ENCODE results near the gene ANTXRL. TPM values are rescaled to one million over a fixed set of nuclear protein-coding genes. Genes with fewer than 3 reads are reported as not detected.
"Not testable (repeated sequence)": the region's sequence is repeated elsewhere in the genome, so short reads cannot be mapped to it uniquely, and the experiment has no call there.

Gene ANTXRL
- not detected for total RNA-seq

DNA sequence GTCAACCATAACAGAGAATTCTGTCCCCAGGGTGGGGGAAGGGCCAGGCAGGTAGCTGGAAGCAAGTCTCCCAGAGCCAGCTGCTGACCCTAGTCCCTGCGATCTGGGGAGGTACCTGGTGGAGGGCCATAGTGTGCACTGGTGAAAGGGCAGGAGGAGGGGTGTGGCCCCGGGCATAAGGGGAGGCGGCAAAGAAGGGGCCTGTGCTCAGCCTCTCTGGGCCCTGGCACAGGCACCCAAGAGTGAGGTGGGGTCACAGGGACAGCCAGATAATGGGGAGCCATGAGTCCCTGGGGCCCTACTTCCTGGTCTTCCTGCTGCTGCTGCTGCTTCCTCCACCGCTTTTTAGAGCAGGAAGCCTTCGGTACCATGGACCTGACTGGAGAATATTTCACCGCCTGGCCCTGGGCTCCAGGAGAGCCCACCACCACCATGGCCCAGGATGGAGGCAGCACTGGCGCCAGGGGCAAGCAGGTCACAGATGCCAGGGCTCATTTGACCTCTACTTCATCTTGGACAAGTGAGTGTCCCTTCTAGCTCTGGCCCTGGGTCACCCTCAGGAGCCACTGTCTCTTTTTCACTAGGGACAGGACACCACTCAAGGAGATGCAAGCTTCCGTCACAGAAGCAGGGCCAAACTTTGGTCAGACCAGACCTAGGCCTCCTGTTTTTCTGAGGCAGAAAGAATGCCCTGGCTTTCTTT, at the start of gene ANTXRL:
Gene ANTXRL, plus strand, starts transcription at position 7 of the 703 bp plus-strand sequence. Its CDS starts 266 bp downstream, at position 273.
- Mint-ChIP-seq H3K4me3 (no peak within 1 kb of the TSS), H3K27me3 (ENCODE audit: low read depth) (peaks cover 14% of the 10 kb centered on the region), H3K36me3 (ENCODE audit: low read depth) (no peaks in the 10 kb centered on the region), H3K27ac (no peak within 1 kb of the TSS), H3K4me1 (ENCODE audit: low read depth) (peaks cover 24% of the 10 kb centered on the region), H3K9me3 (ENCODE audit: insufficient read depth) (no peaks in the 10 kb centered on the region)
- ATAC-seq (no peak), DNase-seq (no peak)
- ChIA-PET POLR2A (no interaction called here), CTCF (no interaction called here)

DNA sequence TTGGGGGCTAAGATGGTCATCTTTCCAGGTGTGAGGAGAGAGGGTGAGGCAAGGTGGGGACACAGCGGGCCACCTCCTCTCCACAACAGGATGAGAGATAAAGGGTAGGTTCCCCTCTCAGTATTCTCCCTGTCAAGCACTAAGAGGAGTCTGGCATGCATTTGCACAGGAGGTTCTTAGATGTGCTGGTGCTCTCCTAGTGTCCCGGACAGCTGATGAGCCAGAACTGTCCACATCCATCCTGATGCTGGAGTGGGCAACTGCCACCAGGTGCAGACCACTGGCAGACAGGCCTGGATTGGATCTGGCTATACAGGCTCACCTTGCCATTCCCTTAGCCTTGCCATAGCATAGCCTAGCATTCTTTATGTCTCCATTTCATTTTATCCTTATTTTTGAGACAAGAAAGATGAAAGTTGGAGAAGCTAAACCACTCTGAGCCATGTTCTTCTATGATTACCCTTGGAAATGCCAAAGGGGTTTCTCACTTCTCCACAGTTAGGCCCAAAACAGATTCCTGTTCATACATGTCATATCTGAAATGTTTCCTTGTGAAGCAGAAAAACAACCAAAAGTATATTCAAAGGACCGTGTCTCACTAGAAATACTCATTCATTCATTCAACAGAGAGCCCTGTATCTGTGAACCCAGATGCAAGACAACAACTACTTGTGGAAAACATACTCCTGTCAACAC, 48.8 kb upstream of the ANTXRL start:
- DNase-seq: peak; percentile 7
- Mint-ChIP-seq H3K36me3 (ENCODE audit: low read depth) (peaks cover 46% of the 10 kb centered on the region), H3K4me3 (no peak overlapping the region), H3K9me3 (ENCODE audit: insufficient read depth) (peaks cover 16% of the 10 kb centered on the region), H3K27me3 (ENCODE audit: low read depth) (no peaks in the 10 kb centered on the region), H3K4me1 (ENCODE audit: low read depth) (peaks cover 24% of the 10 kb centered on the region), H3K27ac (no peak overlapping the region)
- CTCF ChIA-PET: interaction anchor here (0.7 to 1.8 kb wide), 3 partner anchors 9 to 62 kb away, joined by 3 to 11 read pairs (median 4); no protein-coding TSS in a partner anchor
- no peak for ATAC-seq
- POLR2A ChIA-PET: no interaction called here

DNA sequence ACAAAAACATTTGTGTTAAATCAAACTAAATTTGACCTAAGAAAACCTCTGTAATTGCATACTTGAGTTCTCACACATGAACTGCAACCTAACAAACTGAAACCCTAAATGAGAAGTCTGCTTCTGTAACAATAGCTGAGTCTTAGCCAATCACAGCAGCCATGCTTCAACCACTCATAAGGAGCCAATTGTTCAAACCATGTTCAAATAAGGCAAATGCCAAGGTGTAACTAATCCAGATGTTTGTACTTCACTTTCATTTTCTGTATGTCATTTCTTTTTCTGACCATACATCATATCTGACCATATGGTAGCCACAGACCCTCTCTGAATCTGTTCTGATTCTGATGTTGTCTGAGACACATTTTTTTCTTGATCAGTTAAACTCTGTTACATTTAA, 47.5 kb upstream of the ANTXRL start:
- H3K27ac Mint-ChIP-seq: no peak overlapping the region
- no peak for DNase-seq
- H3K9me3 Mint-ChIP-seq (ENCODE audit: insufficient read depth): peaks cover 18% of the 10 kb centered on the region
- POLR2A ChIA-PET: no interaction called here
- H3K4me3 Mint-ChIP-seq: no peak overlapping the region
- no peak for ATAC-seq
- CTCF ChIA-PET: interaction anchor here (1.8 kb wide), 1 partner anchor 10 kb away, joined by 11 read pairs; no protein-coding TSS in a partner anchor
- H3K27me3 Mint-ChIP-seq (ENCODE audit: low read depth): no peaks in the 10 kb centered on the region
- H3K36me3 Mint-ChIP-seq (ENCODE audit: low read depth): peaks cover 56% of the 10 kb centered on the region
- peaks cover 26% of the 10 kb centered on the region for H3K4me1 Mint-ChIP-seq (ENCODE audit: low read depth)

DNA sequence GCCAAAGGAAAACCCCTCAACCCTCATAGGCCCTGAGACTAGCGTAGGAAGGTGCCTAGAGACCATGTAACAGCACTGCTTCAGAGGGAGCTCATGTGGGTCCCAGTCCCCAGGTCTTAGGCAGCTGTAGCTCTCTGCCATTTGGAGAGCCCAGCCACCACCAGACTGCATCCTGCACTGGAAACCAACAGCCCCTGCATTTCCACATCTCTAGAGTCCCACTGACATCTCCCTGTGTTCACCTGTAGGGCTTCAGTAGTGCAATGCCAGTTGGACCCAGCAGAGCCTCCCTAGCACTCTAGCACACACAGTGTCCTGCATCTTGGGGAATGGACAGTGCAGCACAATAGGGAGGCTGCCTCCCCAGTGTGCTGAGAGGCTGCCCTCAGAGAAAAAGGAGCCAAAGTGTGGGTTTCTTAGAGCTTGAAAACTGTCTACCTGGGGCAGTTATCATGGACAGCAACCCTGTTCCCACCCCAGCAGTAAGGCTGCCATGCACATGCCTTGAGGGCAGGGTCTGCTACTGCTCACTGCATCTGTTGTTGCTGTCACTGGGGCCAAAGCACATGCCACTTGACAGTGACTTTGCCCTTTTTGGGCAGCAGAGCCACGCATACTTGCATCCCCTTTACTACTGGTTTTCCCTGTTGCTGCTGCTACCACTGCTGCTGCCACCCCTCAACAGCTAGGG, 46.7 kb upstream of the ANTXRL start:
- Mint-ChIP-seq H3K4me1 (ENCODE audit: low read depth) (peaks cover 26% of the 10 kb centered on the region), H3K9me3 (ENCODE audit: insufficient read depth) (peaks cover 18% of the 10 kb centered on the region), H3K36me3 (ENCODE audit: low read depth) (peaks cover 59% of the 10 kb centered on the region), H3K27me3 (ENCODE audit: low read depth) (no peaks in the 10 kb centered on the region), H3K27ac (no peak overlapping the region), H3K4me3 (no peak overlapping the region)
- no peak for ATAC-seq
- ChIA-PET POLR2A (no interaction called here), CTCF (interaction anchor here (1.8 kb wide), 1 partner anchor 11 kb away, joined by 11 read pairs; no protein-coding TSS in a partner anchor)
- DNase-seq: no peak

DNA sequence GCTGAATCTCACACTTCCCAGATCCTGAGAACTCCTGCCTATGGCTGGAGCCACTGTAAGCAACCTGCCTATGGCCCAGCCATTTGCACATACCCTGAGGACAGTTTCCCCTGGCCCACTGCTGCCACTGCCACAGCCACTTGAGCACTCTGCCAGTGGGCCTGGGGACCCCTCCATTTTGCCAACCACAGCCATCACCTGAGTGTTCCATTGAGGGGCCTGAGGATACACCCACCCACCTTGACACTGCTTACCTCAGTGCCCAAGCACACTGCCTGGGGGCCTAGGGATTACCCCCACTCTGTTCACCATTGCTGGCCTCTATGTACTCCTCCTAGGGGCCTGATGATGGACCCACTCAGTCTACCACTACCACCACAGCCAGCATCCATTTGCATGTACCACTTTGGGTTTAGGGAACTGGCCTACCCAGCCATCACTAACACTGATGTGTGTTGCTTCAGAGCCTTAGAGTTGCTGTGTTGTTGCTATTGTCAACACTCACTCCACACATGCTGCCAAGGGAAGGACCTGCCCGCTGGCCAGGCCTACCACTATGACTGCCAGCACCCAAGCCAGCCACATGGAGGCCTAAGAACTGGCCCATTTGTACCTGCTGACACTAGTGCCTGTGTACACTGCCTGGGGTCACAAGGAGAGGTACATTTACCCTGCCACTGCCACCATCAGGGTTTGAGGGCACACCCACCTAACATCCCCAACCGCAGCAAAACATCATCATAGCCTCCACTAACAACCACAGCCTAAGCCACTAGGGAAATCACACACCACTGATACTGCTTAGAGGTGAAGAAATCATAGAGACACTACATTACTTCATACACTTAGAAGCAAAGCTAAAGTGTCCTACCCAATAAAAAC, 45.9 kb upstream of the ANTXRL start:
- ATAC-seq: peak; percentile 70
- H3K4me3 Mint-ChIP-seq: no peak overlapping the region
- POLR2A ChIA-PET: no interaction called here
- peak; percentile 46 for DNase-seq
- H3K36me3 Mint-ChIP-seq (ENCODE audit: low read depth): peaks cover 62% of the 10 kb centered on the region
- no peaks in the 10 kb centered on the region for H3K27me3 Mint-ChIP-seq (ENCODE audit: low read depth)
- peak overlapping the region; percentile 58 for H3K27ac Mint-ChIP-seq
- CTCF ChIA-PET: interaction anchor here (1.5 kb wide), 1 partner anchor 11 kb away, joined by 4 read pairs; no protein-coding TSS in a partner anchor
- H3K4me1 Mint-ChIP-seq (ENCODE audit: low read depth): peaks cover 26% of the 10 kb centered on the region
- H3K9me3 Mint-ChIP-seq (ENCODE audit: insufficient read depth): peaks cover 18% of the 10 kb centered on the region

DNA sequence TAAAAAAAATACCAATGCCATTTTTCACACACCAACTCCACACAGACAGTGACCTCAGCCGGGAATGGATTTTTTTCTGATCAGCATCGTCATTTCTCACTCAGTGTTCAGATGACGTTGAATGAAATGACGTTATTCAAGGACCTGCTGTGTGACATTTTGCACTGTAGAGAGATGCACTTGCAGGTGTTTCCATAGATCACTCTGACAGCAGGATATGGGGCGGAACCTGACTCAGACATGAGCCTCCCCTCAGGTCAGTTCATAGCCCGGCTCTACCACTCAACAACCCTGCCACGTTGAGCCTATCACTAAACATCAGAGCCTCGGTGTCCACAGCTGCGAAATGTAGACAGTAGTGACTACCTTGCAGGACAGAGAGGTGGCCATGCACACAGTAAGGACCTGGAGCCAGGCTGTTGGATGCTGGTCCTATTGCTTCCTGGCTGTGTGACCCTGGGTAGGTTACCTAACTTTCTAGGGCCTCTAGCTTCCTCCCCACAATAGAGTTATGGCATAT, 41.4 kb upstream of the ANTXRL start:
- ATAC-seq (no peak), DNase-seq (peak; percentile 14)
- Mint-ChIP-seq H3K9me3 (ENCODE audit: insufficient read depth) (peaks cover 18% of the 10 kb centered on the region), H3K36me3 (ENCODE audit: low read depth) (peaks cover 43% of the 10 kb centered on the region), H3K27ac (no peak overlapping the region), H3K4me1 (ENCODE audit: low read depth) (peaks cover 16% of the 10 kb centered on the region), H3K27me3 (ENCODE audit: low read depth) (no peaks in the 10 kb centered on the region), H3K4me3 (no peak overlapping the region)
- CTCF ChIA-PET: no interaction called here
- POLR2A ChIA-PET: no interaction called here

DNA sequence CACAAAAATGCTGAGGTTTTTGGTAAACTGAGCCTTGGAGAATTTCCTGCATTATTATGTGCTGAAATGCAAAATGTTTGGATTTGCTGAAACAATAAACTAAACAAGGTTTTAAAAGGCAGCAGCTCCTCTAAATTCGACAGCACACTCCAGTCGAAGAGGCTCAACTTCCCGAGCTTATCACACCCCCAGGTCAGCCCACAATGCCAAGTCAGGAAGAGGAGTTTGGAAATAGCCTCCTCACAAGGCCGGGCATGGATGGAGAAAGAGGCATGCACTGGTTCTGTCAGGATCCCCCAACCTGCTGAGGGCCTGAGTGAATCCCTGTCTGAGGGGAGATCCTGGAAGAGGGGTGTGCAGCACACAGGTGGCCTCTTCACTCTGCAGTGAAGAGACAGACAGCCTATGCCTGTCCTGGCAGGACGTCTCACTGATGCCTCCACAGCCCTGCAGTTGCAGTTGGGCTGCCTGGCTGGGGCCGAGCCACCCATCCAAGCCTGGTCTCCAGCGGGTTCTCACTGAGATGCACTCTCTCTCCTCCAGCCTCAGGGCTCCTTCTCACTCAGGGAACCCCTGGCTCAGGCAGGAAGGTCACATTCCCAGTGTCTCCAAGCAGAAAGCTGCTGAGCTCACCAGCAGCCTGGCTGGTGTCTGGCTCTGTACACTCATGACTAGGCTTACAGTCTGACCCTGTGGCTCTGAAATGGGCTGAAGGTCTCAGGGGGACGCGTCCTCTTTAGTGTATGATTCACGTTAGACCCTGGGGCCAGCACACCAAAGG, 40.2 kb upstream of the ANTXRL start:
- peak; percentile 17 for DNase-seq
- Mint-ChIP-seq H3K36me3 (ENCODE audit: low read depth) (peaks cover 34% of the 10 kb centered on the region), H3K9me3 (ENCODE audit: insufficient read depth) (peaks cover 15% of the 10 kb centered on the region)
- ATAC-seq; CTCF ChIA-PET; H3K27me3 Mint-ChIP-seq (ENCODE audit: low read depth); H3K27ac Mint-ChIP-seq; H3K4me3 Mint-ChIP-seq; POLR2A ChIA-PET; H3K4me1 Mint-ChIP-seq (ENCODE audit: low read depth): not testable (repeated sequence)

DNA sequence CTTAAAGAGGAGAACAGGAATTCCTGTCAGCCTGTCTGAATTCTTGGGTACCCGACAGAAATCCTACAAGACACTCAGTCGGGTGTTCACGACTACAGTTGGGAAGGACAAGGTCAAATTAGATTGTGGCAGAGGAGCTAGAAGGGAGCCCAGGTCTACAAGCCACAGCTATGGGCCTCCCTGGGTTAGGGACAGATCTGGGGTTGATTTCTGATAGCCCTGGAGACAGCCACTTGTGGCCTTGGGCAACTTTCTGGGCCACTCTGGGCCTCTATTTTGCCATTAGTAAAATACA, 39.7 kb upstream of the ANTXRL start:
- ATAC-seq: no peak
- peaks cover 5% of the 10 kb centered on the region for H3K4me1 Mint-ChIP-seq (ENCODE audit: low read depth)
- no peaks in the 10 kb centered on the region for H3K27me3 Mint-ChIP-seq (ENCODE audit: low read depth)

DNA sequence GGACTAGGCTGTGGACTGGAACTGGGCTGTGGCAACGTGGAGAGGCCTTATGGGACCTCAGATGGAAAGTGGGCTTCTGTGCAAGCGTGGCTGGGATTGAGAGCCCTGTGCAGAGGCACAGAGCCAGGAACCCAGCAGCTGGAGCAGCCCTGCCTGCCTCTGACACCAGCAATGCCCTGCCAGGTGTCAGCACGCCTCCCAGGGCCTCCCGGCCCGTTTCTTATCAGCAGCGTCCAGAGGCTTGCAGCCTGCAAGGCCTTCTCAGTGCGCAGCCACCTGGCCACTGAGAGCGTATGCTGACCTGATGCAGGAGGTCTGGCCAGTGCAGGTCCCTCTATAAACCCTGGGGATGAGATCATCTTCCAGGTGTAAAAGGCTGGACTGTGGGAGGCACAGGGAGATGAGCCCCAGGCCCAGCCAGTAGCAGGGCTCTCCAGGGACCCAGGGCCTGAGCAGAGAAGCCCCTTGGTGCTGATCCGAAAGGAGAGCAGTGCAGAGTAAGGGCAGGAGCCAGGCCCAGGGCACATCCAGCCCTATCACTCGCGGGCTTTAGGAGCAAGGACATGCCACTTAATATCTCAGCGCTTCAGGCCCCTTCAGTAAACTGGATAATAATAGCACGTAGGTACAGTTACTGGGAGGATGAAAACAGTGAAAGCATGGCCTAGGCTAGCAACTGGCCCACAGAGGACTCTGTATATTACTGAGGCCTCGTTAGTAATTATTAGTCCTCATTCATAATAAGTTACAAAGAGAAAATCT, 38.8 kb upstream of the ANTXRL start:
- ChIA-PET CTCF (no interaction called here), POLR2A (no interaction called here)
- Mint-ChIP-seq H3K27me3 (ENCODE audit: low read depth) (no peaks in the 10 kb centered on the region), H3K4me3 (no peak overlapping the region), H3K27ac (no peak overlapping the region), H3K9me3 (ENCODE audit: insufficient read depth) (peaks cover 1% of the 10 kb centered on the region), H3K4me1 (ENCODE audit: low read depth) (peaks cover 2% of the 10 kb centered on the region), H3K36me3 (ENCODE audit: low read depth) (peaks cover 22% of the 10 kb centered on the region)
- DNase-seq: no peak
- no peak for ATAC-seq

More for the DNA sequence above, 39.7 kb upstream of the ANTXRL start:
- no peak for DNase-seq
- peaks cover 29% of the 10 kb centered on the region for H3K36me3 Mint-ChIP-seq (ENCODE audit: low read depth)
- CTCF ChIA-PET: no interaction called here
- POLR2A ChIA-PET: no interaction called here
- H3K9me3 Mint-ChIP-seq (ENCODE audit: insufficient read depth): peaks cover 10% of the 10 kb centered on the region
- no peak overlapping the region for H3K27ac Mint-ChIP-seq
- no peak overlapping the region for H3K4me3 Mint-ChIP-seq

DNA sequence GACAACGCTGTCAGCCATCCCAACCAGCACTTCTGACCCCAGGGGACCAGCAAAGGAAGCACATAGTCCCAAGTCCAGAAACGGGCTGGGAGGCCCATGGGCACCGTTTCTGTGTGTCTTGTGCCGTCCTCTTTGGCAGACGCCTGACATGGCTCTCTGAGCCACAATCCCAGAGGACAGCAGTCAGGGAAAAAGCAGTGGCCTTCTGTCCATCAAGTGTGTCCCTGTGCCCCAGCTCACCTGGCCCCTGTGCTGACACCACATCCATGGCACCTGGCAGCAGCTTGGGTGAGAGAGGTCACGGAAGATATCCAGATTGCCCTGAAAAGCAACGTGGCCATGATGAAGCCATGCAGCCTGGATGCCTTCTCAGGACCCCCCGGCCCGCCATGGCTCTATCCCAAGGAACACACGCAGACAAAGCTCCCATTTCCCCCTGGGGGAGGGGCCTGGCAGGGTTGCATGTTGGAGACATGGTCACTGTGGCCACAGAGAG, 38.1 kb upstream of the ANTXRL start:
- ATAC-seq (no peak), DNase-seq (peak; percentile 16)
- peaks cover 21% of the 10 kb centered on the region for H3K36me3 Mint-ChIP-seq (ENCODE audit: low read depth)
- no peak overlapping the region for H3K4me3 Mint-ChIP-seq
- no peaks in the 10 kb centered on the region for H3K9me3 Mint-ChIP-seq (ENCODE audit: insufficient read depth)
- no peaks in the 10 kb centered on the region for H3K27me3 Mint-ChIP-seq (ENCODE audit: low read depth)
- H3K4me1 Mint-ChIP-seq (ENCODE audit: low read depth): no peaks in the 10 kb centered on the region
- ChIA-PET POLR2A (no interaction called here), CTCF (no interaction called here)
- H3K27ac Mint-ChIP-seq: no peak overlapping the region
